PC-3 (cell line): ENCODE data around the gene LHFPL3. TPM values are rescaled to one million over a fixed set of nuclear protein-coding genes. Genes with fewer than 3 reads are reported as not detected.

Experiments used
- ATAC-seq: fragments of 200-7000 bp; cut with Tn5 transposase; 2 replicates; pipeline ENCODE4 v1.9.1; 2020; ENCODE audit warnings: mild to moderate bottlenecking, moderate library complexity
- BruUV-seq: library from RNA; stranded (reverse); fragments of 400-500 nt; replicated peaks from 2 replicates; lab custom pipeline; 2021; lab: Mats Ljungman, UMichigan
- CTCF ChIA-PET: fragments of 300-600 bp; sonication (Branson Sonifier 250); formaldehyde crosslinking; loops from one replicate; lab custom pipeline; 2022; ENCODE audit warnings: antibody characterized with exemption; lab: Charles Lee
- POLR2A ChIA-PET: fragments of 300-600 bp; sonication (Branson Sonifier 250); formaldehyde crosslinking; loops from one replicate; lab custom pipeline; 2022; ENCODE audit warnings: antibody characterized with exemption; ENCODE audit not compliant: unreplicated experiment; lab: Charles Lee
- DNase-seq: peaks from one replicate; pipeline ENCODE4 v3.0.0-alpha.2; 2015
- H2AFZ ChIP-seq: fragments of 300-600 bp; sonication (generic); 2 replicates; pipeline ENCODE4 v1.6.0; 2016; ENCODE audit warnings: antibody characterized with exemption, low read length
- H3F3A ChIP-seq: fragments of 300-600 bp; sonication (generic); one replicate; pipeline ENCODE4 v1.6.0; 2017; ENCODE audit warnings: antibody characterized with exemption, low read length, control low read depth, mild to moderate bottlenecking; ENCODE audit not compliant: unreplicated experiment
- H3K27ac ChIP-seq: fragments of 300-600 bp; sonication (generic); 2 replicates; pipeline ENCODE4 v1.5.1; 2016; ENCODE audit warnings: mild to moderate bottlenecking, low read length
- H3K27me3 ChIP-seq: fragments of 300-600 bp; sonication (generic); 2 replicates; pipeline ENCODE4 v1.6.1; 2016; ENCODE audit warnings: low read length, mixed read lengths
- H3K36me3 ChIP-seq: fragments of 300-600 bp; sonication (generic); 2 replicates; pipeline ENCODE4 v1.6.1; 2016; ENCODE audit warnings: low read depth, mixed run types, low read length, mixed read lengths
- H3K4me1 ChIP-seq: fragments of 300-600 bp; sonication (generic); 2 replicates; pipeline ENCODE4 v1.5.1; 2016; ENCODE audit warnings: low read length; ENCODE audit not compliant: insufficient read depth
- H3K4me2 ChIP-seq: fragments of 300-600 bp; sonication (generic); 2 replicates; pipeline ENCODE4 v1.6.0; 2016; ENCODE audit warnings: low read length
- H3K4me3 ChIP-seq: fragments of 300-600 bp; sonication (generic); 2 replicates; pipeline ENCODE4 v1.5.1; 2016; ENCODE audit warnings: mild to moderate bottlenecking, low read length, mixed read lengths
- H3K79me2 ChIP-seq: fragments of 300-600 bp; sonication (generic); 2 replicates; pipeline ENCODE4 v1.6.1; 2017; ENCODE audit warnings: low read length, mixed read lengths
- H3K9ac ChIP-seq: fragments of 300-600 bp; sonication (generic); 2 replicates; pipeline ENCODE4 v1.6.0; 2016; ENCODE audit warnings: mild to moderate bottlenecking, low read length
- H3K9me2 ChIP-seq: fragments of 300-600 bp; sonication (generic); replicated peaks from 2 replicates; pipeline ENCODE4 v1.6.1; 2016; ENCODE audit warnings: mixed run types, low read length, mixed read lengths
- H3K9me3 ChIP-seq: fragments of 300-600 bp; sonication (generic); 2 replicates; pipeline ENCODE4 v1.6.1; 2016; ENCODE audit warnings: low read length, mixed read lengths
- H4K20me1 ChIP-seq: fragments of 300-600 bp; sonication (generic); 2 replicates; pipeline ENCODE4 v1.6.1; 2016; ENCODE audit warnings: low read length, mixed read lengths
- EZH2 ChIP-seq: fragments of 300-600 bp; sonication (generic); IDR thresholded peaks from one replicate; pipeline ENCODE4 v1.6.1; 2017; ENCODE audit warnings: antibody characterized with exemption, mild to moderate bottlenecking, low read length; ENCODE audit not compliant: unreplicated experiment
- EZH2phosphoT487 ChIP-seq: fragments of 300-600 bp; sonication (generic); IDR thresholded peaks from 2 replicates; pipeline ENCODE4 v1.6.1; 2018; ENCODE audit warnings: mild to moderate bottlenecking, antibody characterized with exemption, low read length, borderline replicate concordance
- intact Hi-C: fragments of 100-400 bp; cut with micrococcal nuclease; formaldehyde crosslinking; loops from 2 replicates; pipeline ENCODE4 v1.9.0; 2023
- total RNA-seq: library from RNA; depleted of rRNA; stranded (reverse); fragments of >200 nt; gene quantifications from 2 replicates; pipeline ENCODE4 v1.2.3, GENCODE V29; 2014
- TF ChIP-seq, protein P1 (sequence below): fragments of 300-600 bp; sonication (generic); conservative IDR thresholded peaks from 2 replicates; pipeline ENCODE4 v1.5.1; 2017; ENCODE audit warnings: antibody characterized with exemption, low read depth, mild to moderate bottlenecking, low read length

LHFPL3 gene
- total RNA-seq, 1 experiment from 2014 or later: not detected

DNA sequence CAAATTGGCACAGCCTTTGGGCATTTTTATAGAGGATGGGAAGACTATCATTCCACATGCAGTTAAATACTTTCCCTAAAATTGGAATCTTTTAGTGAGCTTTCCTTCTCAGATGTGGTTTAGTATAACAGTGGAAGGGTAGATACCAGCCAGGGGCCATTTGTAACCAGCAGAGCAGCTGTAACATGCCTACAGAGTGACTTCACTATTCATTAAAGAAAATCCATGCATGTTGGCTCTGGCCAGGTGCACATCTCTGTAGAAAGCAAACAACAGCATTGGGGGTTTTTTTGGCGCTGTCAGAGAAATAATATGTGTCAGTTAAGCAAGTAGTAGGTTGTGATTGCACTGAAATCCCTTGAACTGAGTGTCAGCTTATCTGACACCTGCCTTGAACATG is 115.6 kb downstream of the LHFPL3 start:
- Histone ChIP-seq H3K27me3 (peaks cover 43% of the 10 kb centered on the region; the same call in 1 of the 2 replicates), H3F3A (no peaks in the 10 kb centered on the region), H3K4me2 (no peak overlapping the region), H3K4me1 (no peaks in the 10 kb centered on the region), H3K9me2 (no peaks in the 10 kb centered on the region), H3K9ac (no peak overlapping the region), H2AFZ (no peak overlapping the region), H3K79me2 (no peaks in the 10 kb centered on the region), H3K9me3 (no peaks in the 10 kb centered on the region), H3K36me3 (no peaks in the 10 kb centered on the region), H4K20me1 (no peaks in the 10 kb centered on the region), H3K27ac (no peak overlapping the region), H3K4me3 (no peak overlapping the region)
- POLR2A ChIA-PET: no interaction called here
- TF ChIP-seq EZH2: no peak
- TF ChIP-seq, protein P1, sequence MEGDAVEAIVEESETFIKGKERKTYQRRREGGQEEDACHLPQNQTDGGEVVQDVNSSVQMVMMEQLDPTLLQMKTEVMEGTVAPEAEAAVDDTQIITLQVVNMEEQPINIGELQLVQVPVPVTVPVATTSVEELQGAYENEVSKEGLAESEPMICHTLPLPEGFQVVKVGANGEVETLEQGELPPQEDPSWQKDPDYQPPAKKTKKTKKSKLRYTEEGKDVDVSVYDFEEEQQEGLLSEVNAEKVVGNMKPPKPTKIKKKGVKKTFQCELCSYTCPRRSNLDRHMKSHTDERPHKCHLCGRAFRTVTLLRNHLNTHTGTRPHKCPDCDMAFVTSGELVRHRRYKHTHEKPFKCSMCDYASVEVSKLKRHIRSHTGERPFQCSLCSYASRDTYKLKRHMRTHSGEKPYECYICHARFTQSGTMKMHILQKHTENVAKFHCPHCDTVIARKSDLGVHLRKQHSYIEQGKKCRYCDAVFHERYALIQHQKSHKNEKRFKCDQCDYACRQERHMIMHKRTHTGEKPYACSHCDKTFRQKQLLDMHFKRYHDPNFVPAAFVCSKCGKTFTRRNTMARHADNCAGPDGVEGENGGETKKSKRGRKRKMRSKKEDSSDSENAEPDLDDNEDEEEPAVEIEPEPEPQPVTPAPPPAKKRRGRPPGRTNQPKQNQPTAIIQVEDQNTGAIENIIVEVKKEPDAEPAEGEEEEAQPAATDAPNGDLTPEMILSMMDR: no peak
- TF ChIP-seq EZH2phosphoT487: no peak
- intact Hi-C loops: no loop called here
- ATAC-seq (no peak), DNase-seq (no peak)
- no TSS peak for BruUV-seq
- CTCF ChIA-PET: no interaction called here

DNA sequence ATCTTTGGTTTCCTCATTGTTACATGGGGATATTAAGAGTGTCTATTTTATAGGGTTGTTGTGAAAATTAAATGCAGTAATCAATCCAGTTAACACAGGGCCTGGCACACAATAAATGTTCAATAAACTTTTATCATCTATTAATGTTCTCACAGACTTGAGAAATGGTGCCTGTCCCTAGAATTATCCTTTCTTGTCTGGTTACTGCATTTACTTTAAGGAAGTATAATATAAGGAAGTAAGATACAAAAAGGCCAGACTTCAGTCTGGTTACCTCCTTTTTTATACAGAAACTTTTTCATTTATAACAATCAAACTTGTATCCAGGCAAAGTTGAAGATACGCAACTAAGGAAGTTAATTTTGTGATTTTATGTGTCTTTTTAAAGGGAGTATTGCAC is 117.0 kb downstream of the LHFPL3 start:
- ChIA-PET POLR2A (no interaction called here), CTCF (no interaction called here)
- H3K4me3 ChIP-seq: no peak overlapping the region
- H3K36me3 ChIP-seq: no peaks in the 10 kb centered on the region
- H4K20me1 ChIP-seq: no peaks in the 10 kb centered on the region
- H3K9me2 ChIP-seq: no peaks in the 10 kb centered on the region
- no peaks in the 10 kb centered on the region for H3K79me2 ChIP-seq
- H3K27ac ChIP-seq: no peak overlapping the region
- DNase-seq: no peak
- H3K9me3 ChIP-seq: no peaks in the 10 kb centered on the region
- no peak overlapping the region for H3K9ac ChIP-seq
- no peaks in the 10 kb centered on the region for H3F3A ChIP-seq
- no peak overlapping the region for H2AFZ ChIP-seq
- no TSS peak for BruUV-seq
- no peak for TF ChIP-seq EZH2
- TF ChIP-seq EZH2phosphoT487: no peak
- TF ChIP-seq, protein P1: no peak
- H3K4me1 ChIP-seq: no peaks in the 10 kb centered on the region
- no peak for ATAC-seq
- H3K4me2 ChIP-seq: no peak overlapping the region
- peaks cover 43% of the 10 kb centered on the region; the same call in 1 of the 2 replicates for H3K27me3 ChIP-seq
- intact Hi-C loops: no loop called here

DNA sequence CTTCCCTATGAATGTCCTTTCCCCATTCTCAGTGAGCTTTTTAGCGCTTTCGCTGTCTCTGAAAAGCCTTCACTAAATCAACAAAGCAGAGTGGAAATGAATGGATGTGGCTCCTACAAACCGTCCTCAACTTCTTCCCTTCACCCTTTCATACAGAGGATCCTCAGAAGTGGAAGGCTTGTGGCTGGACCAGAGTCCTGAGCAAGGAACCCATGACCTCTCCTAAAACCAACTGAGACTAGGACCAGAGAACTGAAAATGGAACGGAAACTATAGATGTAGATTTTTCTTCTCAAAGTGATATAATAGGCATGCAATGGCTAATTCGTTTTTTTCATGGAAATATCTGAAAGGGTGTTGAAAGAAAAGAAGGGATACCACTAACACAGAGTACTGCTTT is 122.5 kb downstream of the LHFPL3 start:
- Histone ChIP-seq H3K4me2 (no peak overlapping the region), H4K20me1 (no peaks in the 10 kb centered on the region), H3K9me2 (no peaks in the 10 kb centered on the region), H3K9ac (no peak overlapping the region), H3F3A (no peaks in the 10 kb centered on the region), H3K27me3 (peaks cover 27% of the 10 kb centered on the region; the same call in 1 of the 2 replicates), H2AFZ (no peak overlapping the region), H3K36me3 (no peaks in the 10 kb centered on the region), H3K4me3 (no peak overlapping the region), H3K27ac (no peak overlapping the region), H3K4me1 (no peaks in the 10 kb centered on the region), H3K79me2 (no peaks in the 10 kb centered on the region), H3K9me3 (no peaks in the 10 kb centered on the region)
- DNase-seq (no peak), ATAC-seq (no peak)
- BruUV-seq: no TSS peak
- intact Hi-C loops: no loop called here
- TF ChIP-seq EZH2phosphoT487 (no peak), EZH2 (no peak)
- TF ChIP-seq, protein P1: no peak
- POLR2A ChIA-PET: no interaction called here
- CTCF ChIA-PET: no interaction called here
